ENCODE results near the gene CDH6.

GRCh38 chr5:31158686-31159085 is 34.8 kb upstream of the CDH6 start:
- no peak for TF ChIP-seq REST (IDR thresholded peaks at IDR 0.05; ENCODE audit: low read depth, low read length)
- TF ChIP-seq JUND (IDR thresholded peaks at IDR 0.05) = no peak
- no peak for TF ChIP-seq RCOR1 (IDR thresholded peaks at IDR 0.05; ENCODE audit: low read length)
- no peak for TF ChIP-seq CTCF (IDR thresholded peaks at IDR 0.05)
- TF ChIP-seq TCF12 (IDR thresholded peaks at IDR 0.05) = no peak
- TF ChIP-seq GATA2 (CRISPR knock-in tag; IDR thresholded peaks at IDR 0.05) = no peak
- no peak for TF ChIP-seq POLR2AphosphoS5 (IDR thresholded peaks at IDR 0.05; ENCODE audit: low read depth, low read length)
- no peak for TF ChIP-seq MAX (IDR thresholded peaks at IDR 0.05; ENCODE audit: low read depth)
- no peak for TF ChIP-seq FOXM1 (IDR thresholded peaks at IDR 0.05; ENCODE audit: low read depth)
- TF ChIP-seq RAD21 (IDR thresholded peaks at IDR 0.05; ENCODE audit: low read length) = no peak
- TF ChIP-seq SMC3 (IDR thresholded peaks at IDR 0.05; ENCODE audit: low read depth, low read length) = no peak
- no peak for TF ChIP-seq FOXJ3 (CRISPR knock-in tag; IDR thresholded peaks at IDR 0.05)
- no peak for TF ChIP-seq ZBTB33 (IDR thresholded peaks at IDR 0.05; ENCODE audit: borderline replicate concordance, low read depth)
